Measurements from ENCODE around the gene CHD2.

DNA sequence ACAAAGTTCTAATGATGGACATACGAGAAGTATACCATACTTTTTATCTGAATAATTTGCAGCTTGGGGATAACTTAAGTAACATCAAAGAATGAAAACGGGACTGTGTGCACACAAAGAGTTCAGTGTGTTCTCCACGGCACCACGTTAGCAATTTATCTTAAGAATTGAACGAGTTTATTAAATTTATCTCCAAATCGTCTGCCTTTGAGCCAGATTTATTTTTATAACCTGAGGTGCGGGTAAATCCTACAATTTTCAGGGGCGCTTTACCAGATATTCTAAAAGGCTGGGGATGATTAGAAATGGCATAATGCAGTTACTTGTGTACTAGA lies 3.5 kb downstream of the CHD2 start:
- TF ChIP-seq TCF7L2 (IDR thresholded peaks at IDR 0.05; ENCODE audit: low read depth, low read length) (no peak), SIN3A (IDR thresholded peaks at IDR 0.05; ENCODE audit: borderline replicate concordance, insufficient read depth, low read depth, low read length) (no peak), POLR2AphosphoS5 (IDR thresholded peaks at IDR 0.05; ENCODE audit: low read depth, low read length) (no peak)
- TF ChIP-seq, protein P1, sequence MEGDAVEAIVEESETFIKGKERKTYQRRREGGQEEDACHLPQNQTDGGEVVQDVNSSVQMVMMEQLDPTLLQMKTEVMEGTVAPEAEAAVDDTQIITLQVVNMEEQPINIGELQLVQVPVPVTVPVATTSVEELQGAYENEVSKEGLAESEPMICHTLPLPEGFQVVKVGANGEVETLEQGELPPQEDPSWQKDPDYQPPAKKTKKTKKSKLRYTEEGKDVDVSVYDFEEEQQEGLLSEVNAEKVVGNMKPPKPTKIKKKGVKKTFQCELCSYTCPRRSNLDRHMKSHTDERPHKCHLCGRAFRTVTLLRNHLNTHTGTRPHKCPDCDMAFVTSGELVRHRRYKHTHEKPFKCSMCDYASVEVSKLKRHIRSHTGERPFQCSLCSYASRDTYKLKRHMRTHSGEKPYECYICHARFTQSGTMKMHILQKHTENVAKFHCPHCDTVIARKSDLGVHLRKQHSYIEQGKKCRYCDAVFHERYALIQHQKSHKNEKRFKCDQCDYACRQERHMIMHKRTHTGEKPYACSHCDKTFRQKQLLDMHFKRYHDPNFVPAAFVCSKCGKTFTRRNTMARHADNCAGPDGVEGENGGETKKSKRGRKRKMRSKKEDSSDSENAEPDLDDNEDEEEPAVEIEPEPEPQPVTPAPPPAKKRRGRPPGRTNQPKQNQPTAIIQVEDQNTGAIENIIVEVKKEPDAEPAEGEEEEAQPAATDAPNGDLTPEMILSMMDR (IDR thresholded peaks at IDR 0.05), result no peak
- TF ChIP-seq, protein P2, sequence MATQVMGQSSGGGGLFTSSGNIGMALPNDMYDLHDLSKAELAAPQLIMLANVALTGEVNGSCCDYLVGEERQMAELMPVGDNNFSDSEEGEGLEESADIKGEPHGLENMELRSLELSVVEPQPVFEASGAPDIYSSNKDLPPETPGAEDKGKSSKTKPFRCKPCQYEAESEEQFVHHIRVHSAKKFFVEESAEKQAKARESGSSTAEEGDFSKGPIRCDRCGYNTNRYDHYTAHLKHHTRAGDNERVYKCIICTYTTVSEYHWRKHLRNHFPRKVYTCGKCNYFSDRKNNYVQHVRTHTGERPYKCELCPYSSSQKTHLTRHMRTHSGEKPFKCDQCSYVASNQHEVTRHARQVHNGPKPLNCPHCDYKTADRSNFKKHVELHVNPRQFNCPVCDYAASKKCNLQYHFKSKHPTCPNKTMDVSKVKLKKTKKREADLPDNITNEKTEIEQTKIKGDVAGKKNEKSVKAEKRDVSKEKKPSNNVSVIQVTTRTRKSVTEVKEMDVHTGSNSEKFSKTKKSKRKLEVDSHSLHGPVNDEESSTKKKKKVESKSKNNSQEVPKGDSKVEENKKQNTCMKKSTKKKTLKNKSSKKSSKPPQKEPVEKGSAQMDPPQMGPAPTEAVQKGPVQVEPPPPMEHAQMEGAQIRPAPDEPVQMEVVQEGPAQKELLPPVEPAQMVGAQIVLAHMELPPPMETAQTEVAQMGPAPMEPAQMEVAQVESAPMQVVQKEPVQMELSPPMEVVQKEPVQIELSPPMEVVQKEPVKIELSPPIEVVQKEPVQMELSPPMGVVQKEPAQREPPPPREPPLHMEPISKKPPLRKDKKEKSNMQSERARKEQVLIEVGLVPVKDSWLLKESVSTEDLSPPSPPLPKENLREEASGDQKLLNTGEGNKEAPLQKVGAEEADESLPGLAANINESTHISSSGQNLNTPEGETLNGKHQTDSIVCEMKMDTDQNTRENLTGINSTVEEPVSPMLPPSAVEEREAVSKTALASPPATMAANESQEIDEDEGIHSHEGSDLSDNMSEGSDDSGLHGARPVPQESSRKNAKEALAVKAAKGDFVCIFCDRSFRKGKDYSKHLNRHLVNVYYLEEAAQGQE (IDR thresholded peaks at IDR 0.05; ENCODE audit: insufficient read depth in 1 of 2, low read depth in 2 of 2, low read length in 1 of 2), result no peak
